Measurements from ENCODE around the gene QSOX2.

The QSOX2 gene

GRCh38 chr9:136283291-136284235, 38.0 kb upstream of the QSOX2 start:
- DNase-seq (ENCODE audit: low read depth in 2 of 2): peak; percentile 14 to 20

DNA sequence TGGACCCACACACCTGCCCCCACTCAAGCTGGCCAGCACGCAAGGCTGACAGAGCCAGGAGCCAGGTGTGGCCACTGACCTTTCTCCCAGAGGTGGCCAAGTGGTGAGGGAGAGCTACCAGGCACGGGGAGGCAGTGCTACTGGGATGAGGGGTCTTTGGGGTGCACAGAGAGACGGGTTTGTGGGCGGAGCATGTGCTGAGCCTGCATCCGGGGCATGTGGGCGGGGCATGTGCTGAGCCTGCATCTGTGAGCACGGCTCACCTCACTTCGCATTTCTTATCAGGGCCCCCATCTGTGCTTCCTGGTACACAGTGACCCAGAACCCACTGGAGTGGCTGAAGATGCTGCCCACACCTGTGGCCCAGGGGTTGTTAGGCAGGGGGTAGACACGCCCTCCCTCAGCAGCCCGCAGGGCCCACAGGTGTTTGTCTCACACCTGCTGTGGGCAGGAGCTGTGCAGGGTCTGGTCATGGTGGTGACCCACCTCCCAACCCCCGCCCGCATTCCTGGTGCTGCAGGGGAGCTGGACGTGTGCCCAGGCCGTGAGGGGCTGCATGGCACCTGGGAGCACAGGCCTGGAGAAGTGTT, 36.8 kb upstream of the QSOX2 start:
- DNase-seq (ENCODE audit: low read depth in 2 of 2): no peak

GRCh38 chr9:136281421-136282271, 36.0 kb upstream of the QSOX2 start:
- DNase-seq (ENCODE audit: low read depth in 2 of 2): no peak

DNA sequence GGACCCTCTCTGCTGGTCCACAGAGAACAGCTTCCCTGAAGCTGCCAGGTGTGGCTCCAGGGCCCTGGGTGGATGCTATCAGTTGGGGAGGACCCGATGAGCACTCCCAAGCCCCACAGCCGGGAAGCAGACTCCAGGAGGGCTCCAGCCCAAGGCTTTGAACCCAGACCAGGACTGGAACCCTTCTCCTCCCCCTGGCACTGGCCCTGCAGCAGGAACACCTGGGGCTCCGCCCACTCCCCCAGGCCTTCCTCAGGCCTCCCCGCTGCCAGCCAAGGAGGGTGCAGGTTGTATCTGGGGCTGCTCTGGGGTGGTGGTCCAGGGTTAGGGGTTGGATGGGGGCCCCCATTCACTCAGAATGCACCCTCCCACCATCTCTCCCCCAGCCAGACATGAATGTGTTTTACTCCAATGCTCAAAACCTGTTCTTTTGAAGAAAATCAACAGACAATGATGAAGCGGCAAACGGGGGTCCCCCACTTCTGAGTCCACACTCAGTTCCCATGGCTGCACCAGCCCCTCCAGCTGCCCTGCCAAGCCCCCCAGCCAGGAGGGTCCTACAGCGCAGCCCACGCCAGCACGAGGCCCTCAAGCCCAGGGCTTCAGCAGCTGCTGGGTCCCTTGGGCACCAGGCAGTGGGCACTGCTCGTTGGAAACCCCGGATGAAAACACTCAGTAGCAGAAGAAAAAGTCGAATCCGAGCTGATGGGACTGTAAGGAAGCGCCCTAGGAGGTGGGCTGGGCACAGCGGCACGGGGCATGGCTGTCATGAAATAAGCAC, 35.1 kb upstream of the QSOX2 start:
- DNase-seq (ENCODE audit: low read depth in 2 of 2): no peak

DNA sequence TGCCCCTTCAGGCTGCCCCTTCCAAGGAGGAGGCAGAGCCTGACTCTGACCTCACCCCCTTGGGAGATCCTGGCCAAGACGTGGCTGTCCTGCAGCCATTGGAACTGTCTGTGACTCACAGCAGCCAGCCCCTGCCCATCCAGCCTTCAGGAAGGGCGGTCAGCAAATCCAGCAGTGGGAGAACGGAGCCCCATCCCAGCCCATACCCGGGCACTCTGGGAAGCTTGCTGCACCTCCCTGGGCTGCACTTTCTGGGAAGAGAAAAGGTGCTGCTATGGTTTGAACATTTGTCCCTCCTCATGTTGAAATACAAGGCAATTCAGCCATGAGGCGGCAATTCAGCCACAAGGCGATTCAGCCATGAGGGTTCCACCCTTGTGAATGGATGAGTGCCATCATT, 33.9 kb upstream of the QSOX2 start:
- DNase-seq (ENCODE audit: low read depth in 2 of 2): no peak

DNA sequence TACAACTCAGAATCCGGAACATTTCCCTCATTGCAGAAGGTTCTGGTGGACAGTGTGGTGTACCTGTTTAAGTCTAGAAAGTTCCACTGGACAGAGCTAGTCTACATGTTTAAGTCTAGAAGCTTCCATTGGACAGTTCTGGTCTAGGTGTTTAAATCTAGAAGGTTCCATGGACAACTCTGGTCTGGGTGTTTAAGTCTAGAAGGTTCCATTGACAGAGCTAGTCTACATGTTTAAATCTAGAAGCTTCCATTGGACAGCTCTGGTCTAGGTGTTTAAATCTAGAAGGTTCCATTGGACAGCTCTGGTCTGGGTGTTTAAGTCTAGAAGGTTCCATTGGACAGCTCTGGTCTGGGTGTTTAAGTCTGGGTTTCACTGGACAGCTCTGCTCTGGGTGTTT, 33.3 kb upstream of the QSOX2 start:
- DNase-seq (ENCODE audit: low read depth in 2 of 2): no peak

- no peak for DNase-seq (ENCODE audit: low read depth in 2 of 2)
Measured at GRCh38 chr9:136278221-136278620, 32.6 kb upstream of the QSOX2 start.

DNA sequence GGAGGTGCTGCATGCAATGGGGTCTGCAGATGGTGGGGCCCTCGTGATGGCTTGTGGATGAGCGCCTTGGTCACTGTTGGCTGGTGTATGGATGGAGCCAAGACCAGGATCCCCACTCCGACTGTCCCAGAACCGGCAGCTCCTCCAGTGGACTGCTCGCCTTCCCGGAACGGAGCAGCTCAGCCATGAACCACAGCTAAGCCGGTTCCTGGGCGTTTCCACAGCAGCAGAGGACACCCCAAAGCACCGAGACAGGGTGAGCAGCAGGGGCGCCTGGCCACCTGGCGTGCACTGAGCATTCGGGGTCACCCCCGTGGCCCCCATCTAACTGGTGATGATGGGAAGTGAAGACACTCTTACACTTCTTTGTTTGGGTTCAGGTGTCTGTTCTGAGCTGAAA, 32.1 kb upstream of the QSOX2 start:
- no peak for DNase-seq (ENCODE audit: low read depth in 2 of 2)

GRCh38 chr9:136276716-136277115, 31.1 kb upstream of the QSOX2 start:
- DNase-seq (ENCODE audit: low read depth in 2 of 2): no peak

GRCh38 chr9:136275655-136276429, 30.2 kb upstream of the QSOX2 start:
- no peak for DNase-seq (ENCODE audit: low read depth in 2 of 2)

GRCh38 chr9:136274786-136275654, 29.4 kb upstream of the QSOX2 start:
- no peak for DNase-seq (ENCODE audit: low read depth in 2 of 2)

DNA sequence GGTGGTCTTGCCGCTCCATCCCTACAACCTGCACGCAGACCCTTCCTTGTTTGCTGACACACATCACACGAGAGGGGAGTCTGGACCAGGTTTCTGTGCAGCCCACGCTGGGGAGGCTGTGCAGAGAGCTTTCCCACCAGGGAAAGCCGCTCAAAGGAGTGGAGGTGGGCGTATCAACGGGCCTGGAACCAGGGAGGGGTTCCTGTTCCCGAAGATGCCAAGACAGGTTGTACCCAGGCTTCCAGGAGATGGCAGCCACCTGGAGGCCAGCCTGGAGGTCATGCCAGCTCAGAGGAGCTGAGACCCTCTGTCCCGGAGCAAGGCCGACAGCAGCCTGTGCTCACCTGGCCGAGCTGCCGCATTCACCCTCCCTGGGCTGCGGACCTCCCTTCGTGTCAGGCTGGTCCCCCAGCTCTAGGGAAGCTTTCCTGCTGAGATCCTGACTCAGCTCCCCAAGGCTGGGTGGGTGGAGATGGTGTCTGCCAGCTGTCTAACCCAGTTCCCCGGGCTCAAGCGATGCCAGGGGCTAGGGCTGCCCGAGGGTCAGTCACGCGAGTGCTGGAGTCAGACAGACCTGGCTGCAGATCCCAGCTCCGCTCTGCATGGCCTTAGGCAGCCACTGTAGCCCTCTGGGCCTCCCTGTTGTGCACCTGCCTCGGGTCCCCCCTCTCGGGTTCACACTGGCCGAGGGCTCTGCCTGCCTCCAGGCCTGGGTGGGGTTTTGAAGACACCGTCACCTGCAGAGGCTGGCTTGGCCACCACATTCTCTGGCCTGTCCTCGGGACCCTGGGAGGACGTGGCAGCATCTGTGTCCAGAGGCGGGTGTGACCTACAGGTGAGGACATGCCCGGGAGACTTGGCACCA, 28.5 kb upstream of the QSOX2 start:
- no peak for DNase-seq (ENCODE audit: low read depth in 2 of 2)

GRCh38 chr9:136273244-136273865, 27.7 kb upstream of the QSOX2 start:
- DNase-seq (ENCODE audit: low read depth in 2 of 2): no peak

DNA sequence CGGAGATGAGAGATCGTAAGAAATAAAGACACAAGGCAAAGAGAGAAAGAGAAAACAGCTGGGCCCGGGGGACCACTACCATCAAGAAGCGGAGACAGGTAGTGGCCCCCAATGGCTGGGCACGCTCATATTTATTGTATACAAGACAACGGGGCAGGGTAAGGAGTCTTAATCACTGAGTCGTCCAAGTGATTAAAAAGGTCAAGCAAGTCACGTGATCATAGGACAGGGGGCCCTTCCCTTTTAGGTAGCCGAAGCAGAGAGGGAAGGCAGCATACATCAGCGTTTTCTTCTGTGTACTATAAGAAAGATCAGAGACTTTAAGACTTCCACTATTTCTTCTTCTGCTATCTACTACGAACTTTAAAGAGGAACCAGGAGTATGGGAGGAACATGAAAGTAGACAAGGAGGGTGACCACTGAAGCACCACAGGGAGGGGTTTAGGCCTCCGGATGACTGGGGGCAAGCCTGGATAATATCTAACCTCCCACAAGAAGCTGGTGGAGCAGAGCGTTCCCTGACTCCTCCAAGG, 24.6 kb upstream of the QSOX2 start:
- no peak for DNase-seq (ENCODE audit: low read depth in 2 of 2)

DNA sequence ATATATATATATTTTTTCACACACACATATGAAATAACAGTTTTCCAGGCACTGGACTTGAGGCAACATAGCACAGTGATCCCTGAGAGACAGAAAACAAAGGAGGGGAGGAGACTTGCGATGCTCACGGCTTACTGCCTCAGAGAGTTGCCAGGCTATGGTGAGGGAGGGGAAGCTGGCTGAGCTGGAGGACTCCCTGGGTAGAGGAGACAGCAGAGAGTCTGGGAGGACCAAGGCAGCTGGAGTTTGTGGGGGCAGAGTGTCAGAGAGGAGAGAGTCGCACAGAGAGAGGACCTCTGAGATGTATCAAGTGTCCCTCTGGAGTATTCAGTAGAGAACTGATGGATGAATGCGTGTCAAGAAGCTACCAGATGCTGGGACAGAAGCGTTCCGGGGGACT, 23.1 kb upstream of the QSOX2 start:
- DNase-seq (ENCODE audit: low read depth in 2 of 2): no peak

DNA sequence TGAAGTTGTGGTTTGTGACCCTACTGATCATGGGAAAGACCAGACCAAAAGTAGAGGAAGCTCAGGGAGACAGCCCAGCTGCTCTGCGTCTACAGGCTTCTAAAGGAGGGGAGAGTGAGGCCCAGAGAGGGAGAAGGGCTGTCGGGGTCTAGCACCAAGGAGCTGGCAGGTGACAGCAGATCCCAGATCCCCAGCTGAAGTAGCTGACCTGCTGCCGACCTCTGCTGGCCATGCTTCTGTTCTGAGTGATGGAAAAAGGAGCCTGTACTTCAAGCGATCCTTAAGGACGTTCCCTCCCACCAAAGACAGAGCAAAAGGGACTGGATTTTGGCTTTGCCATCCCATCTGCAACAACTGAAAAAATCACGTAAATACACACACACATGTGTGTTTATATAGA, 22.7 kb upstream of the QSOX2 start:
- DNase-seq (ENCODE audit: low read depth in 2 of 2): no peak

GRCh38 chr9:136267261-136268111, 21.9 kb upstream of the QSOX2 start:
- peak; percentile 57 to 58 for DNase-seq (ENCODE audit: low read depth in 2 of 2)

All from fibroblast of skin of left quadriceps (primary cell).